ENCODE measurements around the gene MCC.

MCC gene

GRCh38 chr5:113176734-113177133, 311.5 kb downstream of the MCC start:
- TF ChIP-seq CTCF (IDR thresholded peaks at IDR 0.05; ENCODE audit: insufficient read depth, low read length, poor library complexity, severe bottlenecking), result no peak
- no peak for TF ChIP-seq EZH2phosphoT487 (conservative IDR thresholded peaks at IDR 0.05; ENCODE audit: low read length)
- Histone ChIP-seq H3K79me2 (ENCODE audit: insufficient read depth, low read length) (no peaks in the 10 kb centered on the region), H3K4me3 (ENCODE audit: insufficient read depth, low read length, poor library complexity, severe bottlenecking) (no peak overlapping the region), H3K36me3 (ENCODE audit: low read length) (no peaks in the 10 kb centered on the region), H3F3A (ENCODE audit: insufficient read depth) (no peaks in the 10 kb centered on the region), H3K4me2 (ENCODE audit: low read depth, low read length, poor library complexity, severe bottlenecking) (no peak overlapping the region), H2AFZ (ENCODE audit: low read depth, low read length, severe bottlenecking) (no peak overlapping the region), H3K9me3 (ENCODE audit: insufficient read depth, low read length) (no peaks in the 10 kb centered on the region), H3K27ac (ENCODE audit: low read depth, low read length) (no peak overlapping the region), H4K20me1 (ENCODE audit: low read depth, low read length) (no peaks in the 10 kb centered on the region), H3K27me3 (ENCODE audit: low read length) (no peaks in the 10 kb centered on the region), H3K9me2 (replicated peaks; ENCODE audit: insufficient read depth, low read length) (no peaks in the 10 kb centered on the region), H3K9ac (ENCODE audit: low read length) (no peak overlapping the region)

GRCh38 chr5:113176196-113176595, 312.1 kb downstream of the MCC start:
- Histone ChIP-seq H3K9me3 (ENCODE audit: insufficient read depth, low read length) (no peaks in the 10 kb centered on the region), H2AFZ (ENCODE audit: low read depth, low read length, severe bottlenecking) (no peak overlapping the region), H3K27me3 (ENCODE audit: low read length) (no peaks in the 10 kb centered on the region), H3K9me2 (replicated peaks; ENCODE audit: insufficient read depth, low read length) (no peaks in the 10 kb centered on the region), H3F3A (ENCODE audit: insufficient read depth) (no peaks in the 10 kb centered on the region), H3K36me3 (ENCODE audit: low read length) (no peaks in the 10 kb centered on the region), H3K9ac (ENCODE audit: low read length) (no peak overlapping the region), H3K4me3 (ENCODE audit: insufficient read depth, low read length, poor library complexity, severe bottlenecking) (no peak overlapping the region), H3K27ac (ENCODE audit: low read depth, low read length) (no peak overlapping the region), H3K79me2 (ENCODE audit: insufficient read depth, low read length) (no peaks in the 10 kb centered on the region), H3K4me2 (ENCODE audit: low read depth, low read length, poor library complexity, severe bottlenecking) (no peak overlapping the region), H4K20me1 (ENCODE audit: low read depth, low read length) (no peaks in the 10 kb centered on the region)
- TF ChIP-seq EZH2phosphoT487 (conservative IDR thresholded peaks at IDR 0.05; ENCODE audit: low read length), result no peak

DNA sequence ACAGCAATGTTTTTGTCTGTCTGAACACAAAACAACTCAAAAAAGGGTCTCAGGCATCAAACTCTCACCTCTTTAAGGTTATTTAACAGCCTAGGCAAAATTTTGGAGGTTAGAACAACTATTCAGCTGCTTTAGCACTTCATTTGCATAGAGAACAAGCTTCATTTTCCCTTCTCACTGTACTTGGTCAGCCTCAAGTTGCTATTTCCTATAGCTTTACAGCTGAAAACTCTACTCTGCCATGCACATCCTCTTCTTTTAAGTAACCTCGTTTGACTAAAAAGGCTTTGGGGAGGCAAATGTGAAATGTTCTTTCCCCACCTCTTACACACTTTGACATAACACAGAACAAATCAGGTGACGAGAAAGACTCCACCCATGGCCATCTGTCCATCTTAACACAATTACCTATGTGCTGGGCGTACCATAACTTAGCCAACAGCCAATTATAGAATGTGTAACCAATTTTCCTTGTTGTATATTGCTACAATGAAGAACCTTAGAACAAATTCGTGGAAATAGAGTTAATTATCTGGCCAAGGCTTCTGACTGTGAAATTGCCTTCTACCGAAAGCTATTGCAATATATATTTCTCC, 315.9 kb downstream of the MCC start:
- H3K79me2 ChIP-seq (ENCODE audit: insufficient read depth, low read length), result no peaks in the 10 kb centered on the region
- no peak overlapping the region for H2AFZ ChIP-seq (ENCODE audit: low read depth, low read length, severe bottlenecking)
- TF ChIP-seq CTCF (IDR thresholded peaks at IDR 0.05; ENCODE audit: insufficient read depth, low read length, poor library complexity, severe bottlenecking) (no peak), EZH2phosphoT487 (conservative IDR thresholded peaks at IDR 0.05; ENCODE audit: low read length) (no peak)
- no peak overlapping the region for H3K4me2 ChIP-seq (ENCODE audit: low read depth, low read length, poor library complexity, severe bottlenecking)
- H4K20me1 ChIP-seq (ENCODE audit: low read depth, low read length), result no peaks in the 10 kb centered on the region
- no peaks in the 10 kb centered on the region for H3K9me3 ChIP-seq (ENCODE audit: insufficient read depth, low read length)
- no peak overlapping the region for H3K27ac ChIP-seq (ENCODE audit: low read depth, low read length)
- no peak overlapping the region for H3K4me3 ChIP-seq (ENCODE audit: insufficient read depth, low read length, poor library complexity, severe bottlenecking)
- H3F3A ChIP-seq (ENCODE audit: insufficient read depth), result no peaks in the 10 kb centered on the region
- no peaks in the 10 kb centered on the region for H3K36me3 ChIP-seq (ENCODE audit: low read length)
- H3K27me3 ChIP-seq (ENCODE audit: low read length), result no peaks in the 10 kb centered on the region
- H3K9ac ChIP-seq (ENCODE audit: low read length), result no peak overlapping the region
- no peaks in the 10 kb centered on the region for H3K9me2 ChIP-seq (replicated peaks; ENCODE audit: insufficient read depth, low read length)

DNA sequence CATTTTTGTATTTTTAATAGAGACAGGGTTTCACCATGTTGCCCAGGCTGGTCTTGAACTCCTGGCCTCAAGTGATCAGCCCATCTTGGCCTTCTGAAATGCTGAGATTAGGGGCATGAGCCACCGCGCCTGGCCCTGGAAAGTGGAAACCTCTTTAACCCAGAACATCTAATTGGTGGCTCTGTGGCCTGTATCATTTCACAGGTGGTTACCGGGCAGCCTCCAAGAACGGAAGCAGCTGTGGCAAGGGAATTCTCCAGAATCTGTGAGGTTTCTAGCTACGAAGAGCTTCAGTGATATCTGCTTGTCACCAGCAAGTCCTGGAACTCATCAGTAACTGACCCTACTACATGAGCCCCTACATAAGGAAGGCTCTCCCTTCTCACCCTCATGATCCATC, 316.7 kb downstream of the MCC start:
- H3K27me3 ChIP-seq (ENCODE audit: low read length), result no peaks in the 10 kb centered on the region
- TF ChIP-seq CTCF (IDR thresholded peaks at IDR 0.05; ENCODE audit: insufficient read depth, low read length, poor library complexity, severe bottlenecking) (no peak), EZH2phosphoT487 (conservative IDR thresholded peaks at IDR 0.05; ENCODE audit: low read length) (no peak)
- H4K20me1 ChIP-seq (ENCODE audit: low read depth, low read length), result no peaks in the 10 kb centered on the region
- no peaks in the 10 kb centered on the region for H3K9me2 ChIP-seq (replicated peaks; ENCODE audit: insufficient read depth, low read length)
- no peaks in the 10 kb centered on the region for H3K79me2 ChIP-seq (ENCODE audit: insufficient read depth, low read length)
- no peak overlapping the region for H2AFZ ChIP-seq (ENCODE audit: low read depth, low read length, severe bottlenecking)
- H3K9ac ChIP-seq (ENCODE audit: low read length), result no peak overlapping the region
- H3K9me3 ChIP-seq (ENCODE audit: insufficient read depth, low read length), result no peaks in the 10 kb centered on the region
- H3K27ac ChIP-seq (ENCODE audit: low read depth, low read length), result no peak overlapping the region
- H3K36me3 ChIP-seq (ENCODE audit: low read length), result no peaks in the 10 kb centered on the region
- H3F3A ChIP-seq (ENCODE audit: insufficient read depth), result no peaks in the 10 kb centered on the region
- no peak overlapping the region for H3K4me3 ChIP-seq (ENCODE audit: insufficient read depth, low read length, poor library complexity, severe bottlenecking)
- no peak overlapping the region for H3K4me2 ChIP-seq (ENCODE audit: low read depth, low read length, poor library complexity, severe bottlenecking)
